HG03571 (cell line): ENCODE measurements around the gene INPP5A.

Source experiments
- ATAC-seq: cut with Tn5 transposase; IDR thresholded peaks from one replicate; pipeline ENCODE4 v1.9.1; 2021; ENCODE audit not compliant: unreplicated experiment

INPP5A gene

GRCh38 chr10:132714096-132714985, 176.8 kb downstream of the INPP5A start:
- no peak for ATAC-seq

DNA sequence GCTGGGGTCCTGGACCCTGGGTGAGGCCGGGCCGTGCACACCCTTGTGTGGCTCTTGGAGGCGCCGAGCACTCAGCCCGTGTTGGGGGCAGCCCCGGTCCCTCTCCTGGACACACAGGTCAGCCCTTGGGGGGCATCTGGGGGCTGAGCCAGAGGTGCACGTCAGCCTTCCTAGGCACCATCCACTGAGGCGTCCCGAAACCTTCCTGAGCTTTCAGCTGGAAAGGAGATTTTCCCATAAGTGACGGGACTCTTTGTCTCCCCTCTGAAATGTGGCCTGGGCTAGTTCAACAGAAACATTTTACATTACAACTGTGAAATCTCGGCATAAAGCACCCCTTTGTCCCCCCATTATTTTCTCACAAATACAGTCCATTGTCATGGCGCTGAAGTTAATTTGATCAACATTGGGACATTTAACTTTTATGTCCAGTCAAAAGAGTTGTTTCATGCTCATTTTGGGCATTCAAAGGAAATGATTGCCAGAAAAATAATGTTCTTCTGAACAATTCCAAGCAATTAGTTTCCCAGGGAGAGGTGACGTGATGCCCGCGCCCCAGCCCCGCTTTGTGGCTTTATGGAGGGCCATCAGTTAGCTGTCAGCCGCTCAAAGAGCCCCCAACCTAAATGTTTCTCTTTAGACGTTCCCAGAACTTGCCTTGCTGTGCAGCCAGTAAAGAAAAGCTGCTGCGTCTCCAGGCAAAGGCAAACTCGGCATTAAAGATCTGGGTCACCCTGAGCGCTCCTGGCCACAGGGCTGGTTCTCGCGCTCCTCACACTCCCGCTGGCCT, 177.6 kb downstream of the INPP5A start:
- no peak for ATAC-seq

- no peak for ATAC-seq
Observed at GRCh38 chr10:132715776-132716680, 178.4 kb downstream of the INPP5A start.

DNA sequence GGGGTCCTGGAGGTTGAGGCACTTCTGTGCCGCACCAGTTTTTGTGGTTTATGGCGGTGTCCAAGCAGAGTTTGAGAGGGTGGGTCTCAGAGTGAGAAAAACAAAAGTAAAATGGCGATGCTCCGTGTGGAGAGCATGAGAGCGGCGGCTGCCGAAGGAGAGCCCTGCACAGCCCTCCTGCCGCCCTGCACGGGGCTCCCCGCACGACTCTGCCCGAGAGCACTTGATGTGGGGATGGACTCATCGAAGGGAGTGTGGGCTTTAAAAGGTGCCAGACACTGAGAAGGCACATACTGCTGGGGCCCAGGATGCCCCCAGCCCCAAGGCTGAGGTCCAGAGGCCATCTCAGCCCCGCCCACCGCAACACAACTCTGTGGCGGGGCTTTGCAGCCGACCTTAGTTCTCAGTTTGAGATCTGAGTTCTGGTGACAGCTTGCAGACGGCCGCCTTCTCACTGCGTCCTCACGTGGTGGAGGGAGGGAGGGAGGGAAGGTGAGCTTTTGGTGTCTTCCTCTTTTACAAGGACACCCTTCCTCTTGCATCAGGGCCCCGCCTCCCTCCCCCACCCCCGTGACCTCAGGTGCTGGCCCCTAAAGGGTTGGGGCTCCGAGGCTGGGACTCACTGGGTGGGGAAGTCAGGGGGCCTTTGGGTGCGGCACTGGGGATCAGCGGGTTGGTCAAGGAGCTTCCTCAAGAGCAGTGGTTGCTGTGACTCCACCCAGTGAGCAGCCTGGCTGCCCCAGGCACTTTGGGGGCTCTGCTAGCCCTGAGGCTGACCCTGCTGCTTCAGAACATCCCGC, 179.3 kb downstream of the INPP5A start:
- ATAC-seq, result no peak

GRCh38 chr10:132721725-132722124, 184.1 kb downstream of the INPP5A start:
- no peak for ATAC-seq

GRCh38 chr10:132722394-132723329, 185.1 kb downstream of the INPP5A start:
- no peak for ATAC-seq

GRCh38 chr10:132723330-132723970, 185.9 kb downstream of the INPP5A start:
- ATAC-seq, result no peak

DNA sequence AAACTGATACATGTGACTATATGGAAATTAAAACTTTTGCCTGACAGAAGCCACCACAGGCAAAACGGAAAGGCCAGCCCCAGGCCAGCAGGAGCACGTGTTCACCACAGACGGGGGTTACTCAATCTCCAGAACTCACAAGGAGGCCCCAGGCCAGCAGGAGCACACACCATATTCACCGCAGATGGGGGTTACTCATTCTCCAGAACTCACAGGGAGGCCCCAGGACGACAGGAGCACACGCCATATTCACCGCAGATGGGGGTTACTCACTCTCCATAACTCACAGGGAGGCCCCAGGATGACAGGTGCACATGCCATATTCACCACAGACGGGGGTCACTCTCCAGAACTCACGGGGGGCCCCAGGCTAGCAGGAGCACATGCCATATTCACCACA, 186.9 kb downstream of the INPP5A start:
- ATAC-seq, result no peak

GRCh38 chr10:132725202-132725601, 187.6 kb downstream of the INPP5A start:
- no peak for ATAC-seq

DNA sequence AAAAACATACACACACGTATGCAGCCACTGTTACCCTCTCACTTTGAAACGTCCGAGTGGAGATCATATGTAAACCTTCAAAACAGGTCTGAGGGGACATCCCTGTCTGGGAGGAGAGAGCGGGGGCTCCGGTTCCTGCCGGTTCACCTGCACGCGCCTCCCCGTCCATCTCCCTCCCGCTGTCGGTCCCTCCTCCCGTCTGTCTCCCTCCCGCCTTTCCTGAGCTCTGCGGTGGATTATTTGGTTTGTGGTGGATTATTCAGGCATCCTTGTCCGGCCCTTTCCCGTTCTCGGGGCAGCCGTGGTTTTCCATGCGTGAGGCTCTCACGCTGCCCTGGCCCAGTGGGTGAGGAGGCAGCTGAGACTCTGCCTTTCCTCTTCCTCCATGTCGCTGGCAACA, 188.6 kb downstream of the INPP5A start:
- ATAC-seq, result no peak

DNA sequence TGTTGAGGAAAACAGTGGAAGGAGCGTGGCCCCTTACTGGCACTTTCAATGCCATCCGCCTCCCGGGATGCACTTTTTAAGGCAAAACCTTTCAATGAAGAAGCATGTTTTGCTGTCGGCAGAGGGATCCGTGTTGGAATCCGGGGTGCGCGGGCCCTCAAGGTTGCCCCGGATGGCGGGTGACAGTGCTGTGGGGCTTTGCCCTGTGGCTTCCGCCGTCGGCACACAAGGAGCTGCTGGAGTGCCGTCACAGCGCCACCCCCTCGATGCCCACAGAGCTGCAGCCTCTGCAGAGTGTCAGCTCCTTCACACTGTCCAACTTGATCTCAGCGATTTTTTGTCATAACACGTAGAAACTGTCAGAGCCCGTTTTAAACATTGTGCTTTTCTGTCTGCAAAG, 189.4 kb downstream of the INPP5A start:
- ATAC-seq, result no peak

- no peak for ATAC-seq
Observed at GRCh38 chr10:132727411-132727810, 189.8 kb downstream of the INPP5A start.

- ATAC-seq, result no peak
Observed at GRCh38 chr10:132728321-132728720, 190.7 kb downstream of the INPP5A start.

GRCh38 chr10:132728741-132729140, 191.2 kb downstream of the INPP5A start:
- ATAC-seq, result no peak

- ATAC-seq, result no peak
Observed at GRCh38 chr10:132729810-132730572, 192.4 kb downstream of the INPP5A start.

DNA sequence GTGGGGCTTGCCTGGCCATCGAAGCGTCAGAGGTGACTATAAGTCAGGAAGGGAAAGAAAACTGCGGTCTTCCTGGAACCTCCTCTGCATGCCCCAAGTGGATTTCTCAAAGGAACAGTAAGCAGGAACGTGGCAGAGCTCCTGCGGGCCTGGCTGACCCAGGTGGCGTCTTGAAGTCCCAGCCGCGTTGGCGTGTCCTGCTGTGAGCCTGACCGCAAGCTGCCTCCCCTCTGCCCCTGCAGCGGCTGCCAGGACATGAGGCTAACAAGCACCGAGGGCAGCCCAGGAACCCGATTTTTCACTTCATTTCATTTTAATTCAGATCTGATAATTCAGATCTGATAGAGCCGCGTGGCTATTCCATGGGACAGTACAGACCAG, 193.0 kb downstream of the INPP5A start:
- ATAC-seq, result no peak

DNA sequence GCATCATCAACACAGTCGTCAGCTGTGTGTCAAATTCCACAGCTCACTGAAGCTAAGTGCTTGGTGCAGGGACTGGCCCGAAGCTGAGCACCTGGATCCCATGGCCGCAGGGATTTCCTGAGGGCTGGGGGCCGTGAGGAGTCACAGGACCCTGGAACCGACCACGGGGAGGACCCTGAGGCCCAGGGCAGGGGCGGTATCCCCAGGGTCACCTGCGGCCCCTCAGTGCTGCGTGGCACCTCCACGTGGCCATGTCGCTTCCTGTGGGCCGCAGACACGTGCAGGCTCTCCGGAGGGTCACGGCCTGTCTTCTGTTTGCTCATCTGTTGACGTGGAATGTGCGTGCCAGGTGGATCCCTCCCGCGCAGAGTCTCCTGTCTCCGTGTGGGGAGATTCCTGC, 194.9 kb downstream of the INPP5A start:
- ATAC-seq, result no peak

GRCh38 chr10:132733926-132734325, 196.3 kb downstream of the INPP5A start:
- no peak for ATAC-seq
